ENCODE data around the gene SLC38A1.
"Not testable (repeated sequence)": the region's sequence is repeated elsewhere in the genome, so short reads cannot be mapped to it uniquely, and the experiment has no call there.

- TF ChIP-seq CTCF (IDR thresholded peaks at IDR 0.05 in 2 of 3, conservative IDR thresholded peaks at IDR 0.05 in 1 of 3; ENCODE audit: borderline replicate concordance in 1 of 3, insufficient read depth in 1 of 3, low read depth in 2 of 3, low read length in 2 of 3); SRF (IDR thresholded peaks at IDR 0.05; ENCODE audit: low read depth); RAD21 (IDR thresholded peaks at IDR 0.05; ENCODE audit: low read depth); ELF1 (IDR thresholded peaks at IDR 0.05; ENCODE audit: borderline replicate concordance, low read depth); ZNF274 (IDR thresholded peaks at IDR 0.05; ENCODE audit: low read depth, low read length); REST (IDR thresholded peaks at IDR 0.05; ENCODE audit: low read depth); POLR2AphosphoS5 (IDR thresholded peaks at IDR 0.05; ENCODE audit: low read depth, low read length); YY1 (IDR thresholded peaks at IDR 0.05; ENCODE audit: extremely low read depth, insufficient replicate concordance, low read depth, low read length); EZH2phosphoT487 (IDR thresholded peaks at IDR 0.05; ENCODE audit: borderline replicate concordance); SP1 (IDR thresholded peaks at IDR 0.05; ENCODE audit: low read depth); POLR2A (IDR thresholded peaks at IDR 0.05; ENCODE audit: borderline replicate concordance, extremely low read depth, insufficient read depth, insufficient read length): not testable (repeated sequence)
Measured at GRCh38 chr12:46249960-46250359, 18.9 kb downstream of the SLC38A1 start.

Measured in HCT116 (cell line).